SK-N-SH (cell line): ENCODE results near the gene ASTE1. TPM values are rescaled to one million over a fixed set of nuclear protein-coding genes. Genes with fewer than 3 reads are reported as not detected.
"Not testable (repeated sequence)": the region's sequence is repeated elsewhere in the genome, so short reads cannot be mapped to it uniquely, and the experiment has no call there.

Experiments used
- CTCF ChIA-PET: fragments of 300-600, 350-600 bp; formaldehyde crosslinking; extraction: SDS; loops from one replicate; lab custom pipeline; 2021; lab: Yijun Ruan, JAX
- POLR2A ChIA-PET: fragments of 350-600 bp; sonication (Branson Sonifier 250); formaldehyde crosslinking; extraction: SDS; loops from one replicate; lab custom pipeline; 2020; ENCODE audit warnings: antibody characterized with exemption, inconsistent platforms; lab: Yijun Ruan, JAX
- DNase-seq: peaks from one replicate; pipeline ENCODE4 v3.0.0; 2012
- H2AFZ ChIP-seq: fragments of 200-600 bp; sonication (generic); 2 replicates; pipeline ENCODE4 v1.8.1; 2016; ENCODE audit warnings: antibody characterized with exemption, mild to moderate bottlenecking, low read depth
- H3F3A ChIP-seq: fragments of 200-600 bp; sonication (generic); replicated peaks from 2 replicates; pipeline ENCODE3; 2016; ENCODE audit warnings: antibody characterized with exemption, mild to moderate bottlenecking; ENCODE audit not compliant: insufficient read depth
- H3K27ac ChIP-seq, 2 experiments: fragments of 200-500 bp in 1 of 2; fragments of 200-600 bp in 1 of 2; sonication (Bioruptor generic) in 1 of 2; sonication (generic), shearing (Covaris generic) in 1 of 2; 2 replicates each; pipeline versions ENCODE4 v1.5.1 to v1.6.1; 2014 to 2016; ENCODE audit warnings: low read depth in 2 of 2, inconsistent platforms in 1 of 2, low read length in 1 of 2, mild to moderate bottlenecking in 1 of 2, mixed read lengths in 1 of 2
- H3K27me3 ChIP-seq: fragments of 200-600 bp; sonication (generic), shearing (Covaris generic); 2 replicates; pipeline ENCODE4 v1.6.1; 2016; ENCODE audit warnings: mixed run types; ENCODE audit not compliant: insufficient read depth
- H3K36me3 ChIP-seq, 2 experiments: fragments of 200-500 bp in 1 of 2; fragments of 200-600 bp in 1 of 2; sonication (Bioruptor generic) in 1 of 2; sonication (generic) in 1 of 2; replicated peaks in 1 of 2; 2 replicates each; pipeline versions ENCODE3 to v1.5.1; 2014 to 2016; ENCODE audit warnings: low read length in 1 of 2, mild to moderate bottlenecking in 1 of 2; ENCODE audit not compliant: insufficient read depth in 2 of 2, control insufficient read depth in 1 of 2
- H3K4me1 ChIP-seq, 2 experiments: fragments of 200-500 bp in 1 of 2; fragments of 200-600 bp in 1 of 2; sonication (Bioruptor generic) in 1 of 2; sonication (generic), shearing (Covaris generic) in 1 of 2; 2 replicates each; pipeline versions ENCODE4 v1.5.1 to v1.6.1; 2014 to 2016; ENCODE audit warnings: low read depth in 1 of 2, low read length in 1 of 2, mixed run types in 1 of 2; ENCODE audit not compliant: insufficient read depth in 2 of 2, control insufficient read depth in 1 of 2
- H3K4me2 ChIP-seq: fragments of 200-600 bp; sonication (generic), shearing (Covaris generic); 2 replicates; pipeline ENCODE4 v1.6.1; 2017; ENCODE audit warnings: mixed run types
- H3K4me3 ChIP-seq, 2 experiments: fragments of 200-500 bp in 1 of 2; fragments of 200-600 bp in 1 of 2; sonication (Bioruptor generic) in 1 of 2; sonication (generic), shearing (Covaris generic) in 1 of 2; 2 replicates each; pipeline versions ENCODE4 v1.5.1 to v1.8.1; 2014 to 2016; ENCODE audit warnings: low read depth in 2 of 2, inconsistent platforms in 1 of 2, low read length in 1 of 2, mild to moderate bottlenecking in 1 of 2, mixed read lengths in 1 of 2, moderate library complexity in 1 of 2
- H3K79me2 ChIP-seq: fragments of 200-600 bp; sonication (generic); 2 replicates; pipeline ENCODE4 v1.8.1; 2017; ENCODE audit warnings: mild to moderate bottlenecking; ENCODE audit not compliant: insufficient read depth
- H3K9ac ChIP-seq: fragments of 200-600 bp; sonication (generic); 2 replicates; pipeline ENCODE4 v1.6.1; 2017; ENCODE audit warnings: mixed run types
- H3K9me2 ChIP-seq: fragments of 200-600 bp; sonication (generic); 2 replicates; pipeline ENCODE4 v1.6.1; 2017; ENCODE audit warnings: mixed run types
- H3K9me3 ChIP-seq: fragments of 200-600 bp; sonication (generic); 2 replicates; pipeline ENCODE4 v1.6.1; 2017; ENCODE audit warnings: mixed run types, mild to moderate bottlenecking, moderate library complexity
- H4K20me1 ChIP-seq: fragments of 200-600 bp; sonication (generic); 2 replicates; pipeline ENCODE4 v1.6.1; 2017; ENCODE audit warnings: mild to moderate bottlenecking, mixed run types; ENCODE audit not compliant: insufficient read depth
- CHD2 ChIP-seq: fragments of 150-350 bp; IDR thresholded peaks from 2 replicates; pipeline ENCODE4 v1.6.1; 2018; ENCODE audit warnings: low read length; ENCODE audit not compliant: partially characterized antibody
- EP300 ChIP-seq, 2 experiments: IDR thresholded peaks; 2 replicates each; pipeline versions ENCODE4 v1.4.0 to v1.6.1; 2012; ENCODE audit warnings: borderline replicate concordance in 1 of 2, low read depth in 1 of 2, low read length in 1 of 2
- IRF3 ChIP-seq: fragments of 150-350 bp; IDR thresholded peaks from 2 replicates; pipeline ENCODE4 v1.6.1; 2016; ENCODE audit warnings: mild to moderate bottlenecking, low read depth, low read length
- PBX3 ChIP-seq: IDR thresholded peaks from 2 replicates; pipeline ENCODE4; 2012
- RCOR1 ChIP-seq: fragments of 150-350 bp; IDR thresholded peaks from 2 replicates; pipeline ENCODE4 v1.6.1; 2017; ENCODE audit warnings: antibody characterized with exemption, low read length
- REST ChIP-seq: IDR thresholded peaks from 2 replicates; pipeline ENCODE4 v1.6.1; 2012; ENCODE audit warnings: mild to moderate bottlenecking, low read depth, low read length, moderate library complexity
- RFX5 ChIP-seq: IDR thresholded peaks from 2 replicates; pipeline ENCODE4 v1.6.1; 2012; ENCODE audit warnings: mild to moderate bottlenecking, improper control_type of control experiment, low read length
- SMC3 ChIP-seq: IDR thresholded peaks from 2 replicates; pipeline ENCODE4 v1.6.1; 2012; ENCODE audit warnings: low read depth, low read length, improper control_type of control experiment
- TAF1 ChIP-seq: IDR thresholded peaks from 2 replicates; pipeline ENCODE4 v1.6.1; 2012; ENCODE audit warnings: low read depth, mild to moderate bottlenecking, low read length, moderate library complexity, borderline replicate concordance
- TEAD4 ChIP-seq: IDR thresholded peaks from 2 replicates; pipeline ENCODE4 v1.4.0; 2012; ENCODE audit warnings: mild to moderate bottlenecking, borderline replicate concordance; ENCODE audit not compliant: insufficient read depth
- YY1 ChIP-seq: IDR thresholded peaks from 2 replicates; pipeline ENCODE4 v1.4.0; 2012; ENCODE audit warnings: low read depth, mild to moderate bottlenecking
- ZBTB33 ChIP-seq: IDR thresholded peaks from 2 replicates; pipeline ENCODE4 v1.4.0; 2012; ENCODE audit warnings: low read depth, borderline replicate concordance
- WGBS: methylation state at CpG from one replicate; pipeline ENCODE4 v1.1.6; 2017; ENCODE audit warnings: low lambda C conversion rate; 5-methylcytosine and 5-hydroxymethylcytosine counted together
- polyA plus RNA-seq, 3 experiments: library from polyadenylated mRNA; depleted of rRNA; stranded (reverse); fragments of >200 nt; gene quantifications; 2 replicates each; pipeline ENCODE4 v1.2.3, GENCODE V29; 2012

ASTE1 gene
- polyA plus RNA-seq, 1 of the 3 experiments (the other 2 are of a cell fraction), result 3.5 TPM

GRCh38 chr3:130973406-130973805, 53.2 kb downstream of the ASTE1 start:
- Histone ChIP-seq H2AFZ (no peak overlapping the region), H3K4me1 (peaks cover 0 to 7% of the 10 kb centered on the region in 2 experiments; a peak in 1 of 4 replicates), H3K9me2 (no peaks in the 10 kb centered on the region), H3F3A (peaks cover 9% of the 10 kb centered on the region), H3K27me3 (no peaks in the 10 kb centered on the region), H3K9me3 (no peaks in the 10 kb centered on the region), H3K4me2 (no peak overlapping the region), H4K20me1 (no peaks in the 10 kb centered on the region), H3K4me3 (no peak overlapping the region), H3K27ac (no peak overlapping the region), H3K36me3 (peaks cover 31 to 48% of the 10 kb centered on the region in 2 experiments), H3K9ac (no peak overlapping the region), H3K79me2 (no peaks in the 10 kb centered on the region)
- POLR2A ChIA-PET, result no interaction called here
- 97% methylated on average over 5 of the region's 5 CpGs for WGBS
- DNase-seq, result no peak
- TF ChIP-seq PBX3 (no peak), RCOR1 (no peak), YY1 (no peak), SMC3 (no peak), RFX5 (no peak), CHD2 (no peak), TEAD4 (no peak), REST (no peak), EP300 (IDR thresholded peaks at IDR 0.05; ENCODE audit: borderline replicate concordance in 1 of 2, low read depth in 1 of 2, low read length in 1 of 2) (no peak), TAF1 (no peak), ZBTB33 (no peak), IRF3 (no peak)
- CTCF ChIA-PET, result no interaction called here

GRCh38 chr3:130972592-130972991, 54.0 kb downstream of the ASTE1 start:
- CTCF ChIA-PET, H3K27ac ChIP-seq, DNase-seq, H3K79me2 ChIP-seq, H3K9me3 ChIP-seq, H3K9ac ChIP-seq, H3K4me1 ChIP-seq, H2AFZ ChIP-seq, H3K9me2 ChIP-seq, H4K20me1 ChIP-seq, H3K27me3 ChIP-seq, POLR2A ChIA-PET, H3K4me2 ChIP-seq, H3K4me3 ChIP-seq: not testable (repeated sequence)
- Histone ChIP-seq H3K36me3 (peaks cover 31 to 54% of the 10 kb centered on the region in 2 experiments), H3F3A (peaks cover 13% of the 10 kb centered on the region)
- WGBS, result 96% methylated on average over 2 of the region's 2 CpGs
